Measurements from ENCODE around the gene RIOX2.

GRCh38 chr3:97952280-97952679 lies 20.0 kb downstream of the RIOX2 start:
- TF ChIP-seq CTCF (IDR thresholded peaks at IDR 0.05; ENCODE audit: low read length), result no peak
- TF ChIP-seq EZH2 (IDR thresholded peaks at IDR 0.05; ENCODE audit: borderline replicate concordance, low read length), result no peak

All from OCI-LY1 (cell line).